GM13976 (cell line): ENCODE results near the gene IFNB1.

Experiments used
- DNase-seq: peaks from one replicate; pipeline ENCODE4 v3.0.0; 2012; ENCODE audit warnings: low spot score
- in situ Hi-C: fragments of 300-500 bp; cut with MboI; formaldehyde crosslinking; loops from one replicate; pipeline ENCODE4 v1.12.0; 2022; ENCODE audit warnings: low sequenced_read_pairs, mixed read lengths, inconsistent platforms; ENCODE audit not compliant: unreplicated experiment
- TF ChIP-seq, protein P1 (sequence below): IDR thresholded peaks from 2 replicates; pipeline ENCODE4 v1.5.1; 2012; ENCODE audit warnings: borderline replicate concordance, mild to moderate bottlenecking; ENCODE audit not compliant: insufficient read depth; ENCODE audit errors: extremely low read depth, missing control alignments, control extremely low read depth

Gene IFNB1

DNA sequence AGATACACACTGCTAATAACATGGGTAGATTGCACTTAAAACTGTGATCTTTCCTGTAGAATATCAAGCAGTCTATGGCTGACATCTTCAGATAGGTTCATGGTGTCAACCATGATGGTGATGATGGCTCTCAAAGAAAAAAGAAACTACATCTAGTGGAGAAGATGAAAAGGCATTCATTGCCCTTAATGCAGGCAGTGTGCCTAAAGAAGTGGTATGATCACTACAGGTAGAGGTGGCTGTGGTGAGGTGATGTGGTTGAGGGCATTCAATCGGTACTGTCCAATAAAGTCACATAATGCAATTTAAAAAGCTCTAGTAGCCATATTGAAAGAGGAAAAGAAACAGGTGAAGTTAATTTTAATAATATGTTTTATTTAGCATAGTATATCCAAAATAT lies 3.1 kb upstream of the IFNB1 start:
- DNase-seq, result no peak
- in situ Hi-C loops, result no loop called here
- TF ChIP-seq, protein P1, sequence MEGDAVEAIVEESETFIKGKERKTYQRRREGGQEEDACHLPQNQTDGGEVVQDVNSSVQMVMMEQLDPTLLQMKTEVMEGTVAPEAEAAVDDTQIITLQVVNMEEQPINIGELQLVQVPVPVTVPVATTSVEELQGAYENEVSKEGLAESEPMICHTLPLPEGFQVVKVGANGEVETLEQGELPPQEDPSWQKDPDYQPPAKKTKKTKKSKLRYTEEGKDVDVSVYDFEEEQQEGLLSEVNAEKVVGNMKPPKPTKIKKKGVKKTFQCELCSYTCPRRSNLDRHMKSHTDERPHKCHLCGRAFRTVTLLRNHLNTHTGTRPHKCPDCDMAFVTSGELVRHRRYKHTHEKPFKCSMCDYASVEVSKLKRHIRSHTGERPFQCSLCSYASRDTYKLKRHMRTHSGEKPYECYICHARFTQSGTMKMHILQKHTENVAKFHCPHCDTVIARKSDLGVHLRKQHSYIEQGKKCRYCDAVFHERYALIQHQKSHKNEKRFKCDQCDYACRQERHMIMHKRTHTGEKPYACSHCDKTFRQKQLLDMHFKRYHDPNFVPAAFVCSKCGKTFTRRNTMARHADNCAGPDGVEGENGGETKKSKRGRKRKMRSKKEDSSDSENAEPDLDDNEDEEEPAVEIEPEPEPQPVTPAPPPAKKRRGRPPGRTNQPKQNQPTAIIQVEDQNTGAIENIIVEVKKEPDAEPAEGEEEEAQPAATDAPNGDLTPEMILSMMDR, result no peak

DNA sequence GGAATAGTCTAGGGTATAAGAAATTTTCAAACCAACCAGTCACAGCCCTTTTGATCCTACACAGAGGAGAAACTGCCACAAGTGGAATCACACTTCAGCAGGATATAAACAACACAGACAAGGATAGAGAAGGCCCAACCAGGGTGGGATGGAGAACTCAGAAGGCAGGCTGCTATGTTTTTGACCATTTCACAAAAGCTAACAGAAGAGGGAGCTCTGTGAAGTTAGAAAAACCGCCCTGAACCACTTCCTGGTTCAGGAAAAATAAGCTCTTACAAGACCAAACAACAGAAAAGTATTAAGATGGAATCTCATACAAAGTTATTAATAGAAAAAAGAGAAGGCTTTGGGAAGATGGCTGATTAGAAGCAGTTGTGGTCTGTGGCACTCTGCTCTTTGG lies 960 bp upstream of the IFNB1 start:
- TF ChIP-seq, protein P1, result no peak
- in situ Hi-C loops, result no loop called here
- no peak for DNase-seq

DNA sequence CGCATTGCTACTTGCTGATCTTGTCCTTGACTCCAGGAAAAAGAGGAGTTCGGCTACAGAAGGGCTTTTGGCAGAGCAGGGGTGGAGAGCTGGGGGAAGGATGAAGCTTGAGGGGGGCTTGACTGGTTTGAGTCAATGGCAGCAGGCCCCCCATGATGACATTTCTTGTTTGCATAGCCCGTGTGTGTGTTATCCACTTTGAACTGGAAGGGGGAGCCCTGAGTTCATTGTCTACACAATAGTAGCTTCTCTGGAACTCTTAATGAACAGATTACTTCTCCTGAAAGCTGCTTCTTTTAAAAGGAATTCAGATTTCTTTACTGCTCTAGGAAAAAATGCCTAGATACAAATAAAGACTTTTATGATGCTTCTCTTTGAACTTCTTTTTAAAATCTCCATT lies 2.3 kb downstream of the IFNB1 start:
- TF ChIP-seq, protein P1, result no peak
- no peak for DNase-seq
- in situ Hi-C loops, result no loop called here

DNA sequence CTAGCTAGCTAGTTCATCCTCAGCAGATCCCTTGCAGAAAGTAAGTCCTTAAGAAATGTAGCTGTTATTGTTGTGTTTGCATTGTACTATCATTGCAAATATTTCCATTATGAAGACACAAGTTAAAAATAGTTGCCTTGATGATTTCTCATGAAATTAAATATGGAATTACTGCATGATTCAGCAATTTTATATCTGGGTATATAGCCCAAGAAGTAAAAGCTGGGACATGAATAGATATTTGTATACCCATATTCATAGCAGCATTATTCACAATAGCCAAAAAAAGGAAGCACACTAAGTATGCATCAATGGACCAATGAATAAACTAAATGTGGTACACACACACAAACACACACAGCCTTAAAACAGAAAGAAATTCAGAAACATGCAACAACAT lies 6.8 kb downstream of the IFNB1 start:
- DNase-seq, result no peak
- in situ Hi-C loops, result no loop called here
- TF ChIP-seq, protein P1, result no peak

DNA sequence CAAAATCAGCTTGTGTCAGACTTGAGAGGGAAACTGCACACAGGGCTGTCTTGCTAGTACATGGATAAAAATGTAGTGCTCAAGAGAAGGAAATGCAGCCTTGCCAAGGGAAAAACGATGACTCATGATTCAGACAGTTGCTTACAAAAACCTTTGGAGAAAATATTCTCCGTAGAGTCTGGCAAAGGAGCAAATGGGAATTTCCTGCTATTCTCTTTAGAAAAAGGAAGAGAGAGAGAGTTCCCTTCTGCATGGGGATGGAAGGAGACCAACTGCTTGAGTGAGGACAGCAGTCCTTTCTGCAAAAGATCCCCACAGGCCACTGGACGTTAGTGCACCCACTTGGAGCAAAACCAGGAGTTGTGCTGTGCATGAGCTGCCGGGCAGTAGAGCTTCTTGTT lies 7.6 kb downstream of the IFNB1 start:
- in situ Hi-C loops, result no loop called here
- TF ChIP-seq, protein P1, result no peak
- DNase-seq, result no peak

DNA sequence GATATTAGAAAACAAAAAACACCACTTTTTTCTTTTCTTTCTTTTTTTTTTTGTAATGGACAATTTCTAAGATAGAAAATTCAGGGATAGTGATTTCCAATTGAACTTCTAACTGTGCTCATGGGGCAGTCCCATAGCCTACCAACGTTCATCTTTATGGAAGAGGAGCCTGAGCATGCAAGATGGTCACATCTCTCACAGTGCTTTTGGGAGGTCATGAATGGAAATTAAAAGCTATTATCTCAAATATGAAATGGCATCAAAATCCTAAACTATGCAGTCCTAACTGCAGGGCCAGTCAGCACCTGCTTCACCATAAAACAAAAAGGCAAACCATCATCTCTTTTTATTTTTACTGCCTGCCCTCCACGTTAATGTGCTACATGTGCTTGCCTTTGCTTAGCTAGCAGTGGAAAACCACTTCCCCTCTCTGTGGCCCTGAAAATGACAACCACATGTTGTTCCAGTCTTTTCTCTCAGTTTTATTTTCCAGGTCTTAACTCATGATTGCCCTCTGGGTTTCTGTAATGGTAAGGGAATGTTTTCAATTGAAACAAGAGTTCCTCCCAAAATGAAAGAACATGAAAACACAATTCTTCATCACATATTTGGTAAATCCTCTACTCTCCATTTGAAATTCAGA lies 16.7 kb downstream of the IFNB1 start:
- in situ Hi-C loops, result no loop called here
- no peak for DNase-seq
- TF ChIP-seq, protein P1, result no peak
